Nephron progenitor cell (in vitro differentiated cells): ENCODE data around the gene PAOX.

Experiments
- DNase-seq: peaks from one replicate; pipeline ENCODE4 v3.0.0; 2021
- H3K27ac Mint-ChIP-seq: 2 replicates; pipeline ENCODE4 v1.8.0; 2021; ENCODE audit warnings: mild to moderate bottlenecking, moderate library complexity, mixed read lengths
- H3K27me3 Mint-ChIP-seq: 2 replicates; pipeline ENCODE4 v1.8.0; 2021; ENCODE audit warnings: mild to moderate bottlenecking, low read depth, mixed read lengths; ENCODE audit not compliant: poor library complexity
- H3K36me3 Mint-ChIP-seq: 2 replicates; pipeline ENCODE4 v1.8.0; 2021; ENCODE audit warnings: low read depth, mixed read lengths
- H3K4me1 Mint-ChIP-seq: 2 replicates; pipeline ENCODE4 v1.8.0; 2021; ENCODE audit warnings: mixed read lengths
- H3K4me3 Mint-ChIP-seq: 2 replicates; pipeline ENCODE4 v1.8.0; 2021; ENCODE audit warnings: mild to moderate bottlenecking, moderate library complexity, mixed read lengths
- H3K9me3 Mint-ChIP-seq: 2 replicates; pipeline ENCODE4 v1.8.0; 2021; ENCODE audit warnings: mild to moderate bottlenecking, moderate library complexity, mixed read lengths
- CTCF ChIP-seq: fragments of 200-600 bp; sonication (generic); IDR thresholded peaks from 2 replicates; pipeline ENCODE4 v1.5.0; 2021; ENCODE audit warnings: antibody characterized with exemption

Gene PAOX

DNA sequence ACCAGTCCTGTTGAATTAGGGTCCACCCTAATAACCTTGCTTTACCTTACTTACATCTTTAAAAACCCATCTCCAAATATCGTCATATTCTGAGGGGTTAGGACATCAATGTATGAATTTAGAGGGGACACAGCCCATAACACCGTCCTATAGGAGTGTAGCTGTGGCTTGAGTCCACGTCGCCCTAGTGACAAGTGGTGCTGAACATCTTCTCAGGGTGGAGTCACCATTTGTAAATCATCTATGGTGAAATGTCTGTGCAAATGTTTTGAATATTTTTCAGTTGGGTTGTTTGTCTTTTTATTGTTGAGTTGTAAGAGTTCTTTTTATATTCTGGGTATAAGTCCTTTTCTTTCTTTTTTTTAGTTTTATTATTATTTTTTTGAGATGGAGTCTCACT, 37.1 kb upstream of the PAOX start:
- H3K27ac Mint-ChIP-seq = no peak overlapping the region
- DNase-seq = no peak
- no peaks in the 10 kb centered on the region for H3K36me3 Mint-ChIP-seq
- H3K4me1 Mint-ChIP-seq = peaks cover 7% of the 10 kb centered on the region
- H3K9me3 Mint-ChIP-seq = peaks cover 19% of the 10 kb centered on the region
- no peak for TF ChIP-seq CTCF
- H3K27me3 Mint-ChIP-seq = peaks cover 39% of the 10 kb centered on the region
- no peak overlapping the region for H3K4me3 Mint-ChIP-seq

- Mint-ChIP-seq H3K27ac (no peak overlapping the region), H3K27me3 (peaks cover 39% of the 10 kb centered on the region), H3K4me3 (no peak overlapping the region), H3K9me3 (peaks cover 19% of the 10 kb centered on the region), H3K36me3 (no peaks in the 10 kb centered on the region), H3K4me1 (peaks cover 7% of the 10 kb centered on the region)
- TF ChIP-seq CTCF = no peak
- no peak for DNase-seq
These were observed 36.1 kb upstream of the PAOX start for GRCh38 chr10:133342942-133343341.

GRCh38 chr10:133343558-133343957, 35.5 kb upstream of the PAOX start:
- H3K4me3 Mint-ChIP-seq = no peak overlapping the region
- TF ChIP-seq CTCF = no peak
- H3K9me3 Mint-ChIP-seq = peaks cover 19% of the 10 kb centered on the region
- no peaks in the 10 kb centered on the region for H3K36me3 Mint-ChIP-seq
- peaks cover 39% of the 10 kb centered on the region for H3K27me3 Mint-ChIP-seq
- H3K4me1 Mint-ChIP-seq = peaks cover 7% of the 10 kb centered on the region
- DNase-seq = no peak
- no peak overlapping the region for H3K27ac Mint-ChIP-seq

GRCh38 chr10:133344236-133344635, 34.8 kb upstream of the PAOX start:
- peaks cover 19% of the 10 kb centered on the region for H3K9me3 Mint-ChIP-seq
- peaks cover 39% of the 10 kb centered on the region for H3K27me3 Mint-ChIP-seq
- H3K27ac Mint-ChIP-seq = no peak overlapping the region
- H3K4me1 Mint-ChIP-seq = peaks cover 11% of the 10 kb centered on the region
- H3K36me3 Mint-ChIP-seq = no peaks in the 10 kb centered on the region
- H3K4me3 Mint-ChIP-seq = no peak overlapping the region
- DNase-seq = no peak
- no peak for TF ChIP-seq CTCF

GRCh38 chr10:133346413-133346812, 32.6 kb upstream of the PAOX start:
- TF ChIP-seq CTCF = no peak
- no peak for DNase-seq
- Mint-ChIP-seq H3K27me3 (peaks cover 37% of the 10 kb centered on the region), H3K4me1 (peaks cover 13% of the 10 kb centered on the region), H3K4me3 (no peak overlapping the region), H3K36me3 (no peaks in the 10 kb centered on the region), H3K27ac (no peak overlapping the region), H3K9me3 (peaks cover 13% of the 10 kb centered on the region)

DNA sequence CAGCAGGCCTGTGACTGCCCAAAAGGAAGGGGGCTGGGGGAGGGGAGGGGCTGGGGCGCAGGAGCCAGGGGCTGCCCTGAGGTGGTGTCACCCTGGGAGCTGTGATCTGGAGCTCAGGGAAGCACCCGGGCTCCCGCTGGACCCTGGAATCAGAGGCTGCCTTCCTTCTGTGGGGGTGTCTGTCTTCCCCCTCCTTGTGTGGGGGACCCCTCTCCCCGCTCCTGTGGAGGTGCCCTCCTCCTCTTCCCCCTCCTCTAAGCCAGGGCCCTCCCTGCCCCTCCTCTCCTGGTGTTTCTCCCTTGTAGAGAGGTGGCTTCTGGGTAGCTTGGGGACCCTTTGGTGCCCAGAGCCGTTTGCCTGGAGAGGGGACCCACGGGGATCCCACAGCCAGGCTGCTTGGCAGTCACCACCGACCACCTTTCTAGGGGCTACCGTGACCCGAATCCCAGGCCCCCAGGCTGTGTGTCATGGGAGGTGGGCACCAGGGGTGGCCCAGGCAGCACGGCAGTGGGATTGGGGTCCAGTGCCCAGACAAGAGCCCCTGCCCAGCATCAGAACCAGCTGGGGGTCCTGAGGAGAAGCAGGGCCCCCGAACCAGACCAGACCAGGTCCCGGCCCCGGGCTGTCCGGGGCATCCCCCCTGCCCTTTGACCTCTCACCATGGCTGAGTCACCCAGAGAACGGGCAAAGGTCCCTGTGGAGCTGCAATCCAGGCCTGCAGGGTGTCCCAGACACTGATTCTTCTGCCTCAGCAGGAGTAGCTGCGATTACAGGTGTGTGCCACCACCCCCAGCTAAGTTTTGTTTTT, 31.1 kb upstream of the PAOX start:
- H3K4me1 Mint-ChIP-seq = peaks cover 13% of the 10 kb centered on the region
- no peak overlapping the region for H3K27ac Mint-ChIP-seq
- peaks cover 27% of the 10 kb centered on the region for H3K27me3 Mint-ChIP-seq
- H3K36me3 Mint-ChIP-seq = no peaks in the 10 kb centered on the region
- peaks cover 7% of the 10 kb centered on the region for H3K9me3 Mint-ChIP-seq
- H3K4me3 Mint-ChIP-seq = no peak overlapping the region
- no peak for TF ChIP-seq CTCF
- no peak for DNase-seq
